ENCODE results near the gene PLCB1.
"Not testable (repeated sequence)": the region's sequence is repeated elsewhere in the genome, so short reads cannot be mapped to it uniquely, and the experiment has no call there.

The PLCB1 gene

GRCh38 chr20:8545212-8545611 is 413.1 kb downstream of the PLCB1 start:
- DNase-seq (ENCODE audit: low read depth in 2 of 2): no peak

- DNase-seq (ENCODE audit: low read depth in 2 of 2): no peak
Measured at GRCh38 chr20:8547035-8547650, 415.1 kb downstream of the PLCB1 start.

DNA sequence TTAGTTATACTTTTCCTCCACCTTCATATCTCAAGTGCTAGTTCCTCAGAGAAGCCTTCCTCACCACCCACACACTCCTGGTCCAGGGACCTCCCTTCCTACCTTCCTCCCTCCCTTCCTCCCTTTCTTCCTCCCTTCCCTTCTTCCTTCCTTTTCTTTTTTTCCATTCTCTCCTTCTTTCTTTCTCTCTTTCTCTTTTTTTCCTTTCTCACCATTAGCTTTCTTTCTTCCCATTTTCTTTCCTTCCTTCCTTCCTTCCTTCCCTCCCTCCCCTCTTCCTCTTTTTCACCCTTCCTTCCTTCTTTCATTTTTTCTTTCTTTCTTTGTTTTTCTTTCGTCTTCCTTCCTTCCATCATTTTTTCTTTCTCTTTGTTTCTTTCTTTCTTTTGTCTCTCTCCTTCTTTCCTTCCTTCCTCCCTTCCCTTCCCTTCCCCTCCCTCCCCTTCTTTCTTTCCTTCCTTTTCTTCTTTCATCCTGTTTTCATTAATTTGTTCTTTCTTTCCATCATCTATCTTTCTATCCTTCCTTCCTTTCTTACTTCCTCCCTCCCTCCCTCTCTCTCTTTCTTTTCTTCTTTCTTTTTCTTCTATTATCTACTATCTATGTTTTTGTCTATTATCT is 416.0 kb downstream of the PLCB1 start:
- no peak for DNase-seq (ENCODE audit: low read depth in 2 of 2)

- no peak for DNase-seq (ENCODE audit: low read depth in 2 of 2)
Measured at GRCh38 chr20:8549192-8549591, 417.1 kb downstream of the PLCB1 start.

- DNase-seq (ENCODE audit: low read depth in 2 of 2): no peak
Measured at GRCh38 chr20:8557711-8558110, 425.6 kb downstream of the PLCB1 start.

GRCh38 chr20:8562356-8562755 is 430.3 kb downstream of the PLCB1 start:
- no peak for DNase-seq (ENCODE audit: low read depth in 2 of 2)

DNA sequence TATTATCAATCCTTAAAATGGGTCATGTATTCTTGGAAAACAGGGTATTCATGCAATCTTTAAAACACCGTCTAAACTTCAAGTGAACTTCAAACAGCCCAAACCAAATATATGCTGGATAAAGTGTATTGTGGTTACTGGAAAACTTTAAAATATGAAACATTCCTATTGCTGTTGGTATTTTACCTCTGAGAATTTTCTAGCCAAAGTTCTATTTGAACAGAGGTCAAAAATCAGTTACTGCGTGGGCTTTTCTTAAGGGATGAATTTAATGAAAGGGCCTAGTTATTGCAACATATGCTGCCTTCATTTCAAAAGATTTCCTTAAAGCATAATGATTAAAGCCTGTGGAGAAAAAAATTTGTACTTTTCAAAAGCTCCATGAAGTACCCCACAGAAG is 436.0 kb downstream of the PLCB1 start:
- DNase-seq (ENCODE audit: low read depth in 2 of 2): no peak

DNA sequence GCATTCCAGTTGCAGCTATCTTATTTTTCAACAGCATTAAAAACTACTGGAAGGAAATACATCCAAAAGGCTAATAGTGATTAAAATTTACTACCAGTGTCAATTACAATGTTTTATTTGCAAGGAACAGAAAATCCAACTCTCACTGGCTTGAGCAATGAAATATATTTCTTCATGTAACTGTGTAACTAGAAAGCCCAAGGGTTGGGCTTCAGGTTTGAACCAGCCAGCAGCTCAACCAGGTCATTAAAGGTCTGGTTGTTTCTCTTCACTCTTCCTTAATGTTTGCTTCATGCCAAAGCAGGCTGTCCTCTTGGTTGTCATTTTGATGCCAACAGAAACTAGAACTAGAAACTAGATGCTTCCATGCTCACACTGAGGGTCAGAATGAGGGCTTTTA is 437.7 kb downstream of the PLCB1 start:
- no peak for DNase-seq (ENCODE audit: low read depth in 2 of 2)

DNA sequence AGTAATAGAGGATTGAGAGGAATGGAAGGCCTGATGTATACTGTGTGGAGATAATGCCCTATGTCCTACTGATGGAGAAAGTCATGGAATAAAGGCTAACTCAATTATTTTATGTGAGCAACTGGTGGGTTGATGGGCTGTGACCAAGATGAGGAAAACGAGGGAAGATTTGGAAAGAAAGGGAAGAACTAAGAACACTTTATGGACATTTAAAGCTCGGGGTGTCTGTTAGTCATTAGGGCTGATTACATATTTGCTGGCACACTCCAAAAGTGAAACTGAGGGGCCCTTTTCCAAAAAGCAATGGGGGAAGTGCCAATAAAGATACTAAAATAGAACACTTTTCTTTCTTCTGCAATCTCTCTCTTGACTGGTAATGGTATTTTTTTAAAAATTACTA is 439.5 kb downstream of the PLCB1 start:
- no peak for DNase-seq (ENCODE audit: low read depth in 2 of 2)

DNA sequence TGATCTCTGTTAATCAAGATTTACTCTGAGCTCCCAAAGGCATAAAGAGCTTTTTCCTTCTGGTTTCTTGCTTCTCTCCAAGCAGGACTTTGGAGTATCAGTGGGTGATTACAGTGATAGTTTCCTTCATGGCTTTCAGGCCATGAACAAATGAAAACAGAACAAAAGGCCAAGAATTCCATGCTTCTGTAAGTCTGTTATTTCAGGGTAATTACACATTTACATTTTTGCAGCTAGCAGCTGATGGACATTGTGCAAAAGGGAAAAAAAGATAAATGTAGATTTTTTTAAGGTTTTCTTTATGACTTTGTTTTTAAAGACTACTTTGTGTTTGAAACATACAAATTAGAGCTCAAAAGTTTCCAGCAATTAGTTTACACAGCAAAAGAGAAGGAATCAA is 441.6 kb downstream of the PLCB1 start:
- no peak for DNase-seq (ENCODE audit: low read depth in 2 of 2)

DNA sequence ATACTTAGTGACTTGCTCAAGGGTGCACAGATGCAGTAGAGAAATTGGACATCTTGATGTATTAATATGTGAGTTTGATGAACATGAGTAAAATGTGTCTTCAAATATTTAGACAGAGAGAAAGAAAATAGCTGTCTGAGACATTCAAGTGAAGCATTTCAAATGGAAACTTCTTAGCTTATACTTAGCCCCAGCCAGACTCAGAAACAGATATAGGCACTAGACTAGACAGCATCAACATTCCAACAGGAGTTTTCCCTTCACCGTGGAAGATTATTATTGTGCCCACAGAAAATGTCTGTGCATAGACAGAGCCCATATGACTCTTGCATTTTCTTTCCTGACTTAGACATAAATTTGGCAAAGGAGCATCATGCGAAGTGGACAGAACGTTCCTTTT is 443.0 kb downstream of the PLCB1 start:
- no peak for DNase-seq (ENCODE audit: low read depth in 2 of 2)

GRCh38 chr20:8578161-8578865 is 446.2 kb downstream of the PLCB1 start:
- no peak for DNase-seq (ENCODE audit: low read depth in 2 of 2)

DNA sequence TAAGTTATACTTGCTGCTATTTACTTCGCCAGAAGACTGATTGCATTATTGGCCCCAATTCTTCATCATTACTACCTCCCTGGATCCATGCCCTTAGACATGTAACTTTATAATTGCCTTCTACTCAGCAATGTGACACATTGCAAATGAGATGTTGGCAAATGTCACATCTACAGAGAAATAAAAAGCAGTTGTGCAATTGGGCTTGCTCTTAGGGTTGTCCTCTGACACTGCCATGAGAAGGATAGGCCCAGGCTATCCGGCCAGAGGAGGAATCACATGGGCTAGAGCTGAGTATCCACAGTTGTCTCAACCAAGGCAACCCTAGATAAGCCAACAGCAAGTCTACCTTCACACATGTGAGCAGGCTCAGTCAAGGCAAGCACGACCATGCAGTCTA is 447.0 kb downstream of the PLCB1 start:
- DNase-seq (ENCODE audit: low read depth in 2 of 2): no peak

GRCh38 chr20:8581446-8582183 is 449.5 kb downstream of the PLCB1 start:
- DNase-seq (ENCODE audit: low read depth in 2 of 2): no peak

DNA sequence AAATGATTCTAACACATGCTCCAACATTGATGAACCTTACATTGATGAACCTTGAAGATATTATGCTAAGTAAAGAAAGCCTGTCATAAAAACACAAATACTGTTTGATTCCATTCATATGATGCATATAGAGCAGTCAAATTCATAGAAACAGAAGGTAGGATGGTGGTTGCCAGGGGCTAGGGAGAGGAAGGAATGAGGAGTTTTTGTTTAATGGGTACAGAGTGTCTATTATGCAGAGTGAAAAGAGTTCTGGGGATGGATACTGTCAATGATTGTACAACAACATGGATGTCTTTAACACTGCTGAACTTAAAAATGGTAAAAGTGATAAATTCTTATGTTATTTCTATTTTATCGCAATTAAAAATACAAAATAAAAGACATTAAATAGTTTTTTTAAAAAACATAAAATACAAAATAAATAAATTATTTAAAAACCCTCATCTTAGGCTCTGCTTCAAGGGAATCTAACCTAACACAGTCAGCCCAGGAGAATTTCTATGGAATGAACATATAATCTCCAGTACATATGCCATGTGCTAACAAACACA is 451.0 kb downstream of the PLCB1 start:
- no peak for DNase-seq (ENCODE audit: low read depth in 2 of 2)

DNA sequence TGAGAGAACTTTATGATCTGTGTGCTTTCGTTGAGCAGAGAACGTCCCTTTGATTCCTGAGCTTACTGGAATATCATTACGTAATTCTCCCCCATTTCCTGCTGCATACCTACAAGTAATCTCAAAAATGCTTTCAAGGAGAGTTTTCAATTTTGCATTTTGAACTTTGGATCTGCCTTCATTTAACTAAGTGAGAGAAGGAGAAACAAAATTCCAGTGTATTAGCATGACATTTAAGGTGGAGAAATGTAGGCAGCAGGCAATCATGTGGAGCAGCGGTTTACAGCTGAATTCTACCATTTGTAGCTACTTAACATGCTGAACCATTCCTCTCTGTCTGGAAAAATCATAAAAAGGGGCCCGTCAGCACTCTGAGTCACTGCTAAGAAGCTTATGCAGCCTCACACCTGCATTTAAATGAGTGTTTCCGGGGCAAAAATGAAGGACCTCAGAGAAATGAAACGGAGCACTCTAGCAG is 451.5 kb downstream of the PLCB1 start:
- no peak for DNase-seq (ENCODE audit: low read depth in 2 of 2)

GRCh38 chr20:8587251-8587650 is 455.2 kb downstream of the PLCB1 start:
- no peak for DNase-seq (ENCODE audit: low read depth in 2 of 2)

DNA sequence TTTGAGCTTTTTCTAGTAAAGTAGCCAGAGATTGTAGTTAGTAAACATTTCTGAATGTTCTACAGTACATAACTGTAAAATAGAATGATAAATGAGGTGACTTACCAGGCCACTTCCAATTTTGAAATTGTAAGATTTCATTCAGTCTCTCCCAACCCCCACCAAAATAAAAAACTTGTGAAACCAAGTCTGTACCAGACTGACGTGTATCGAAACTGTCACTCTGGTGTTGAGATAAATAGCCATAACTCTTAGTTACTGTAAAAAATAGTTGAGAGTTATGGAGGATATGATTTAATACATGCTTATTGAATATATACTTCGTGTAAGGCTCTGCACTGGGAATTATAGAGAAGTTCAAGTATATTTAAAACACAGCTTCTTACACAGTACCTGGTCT is 455.7 kb downstream of the PLCB1 start:
- no peak for DNase-seq (ENCODE audit: low read depth in 2 of 2)

DNA sequence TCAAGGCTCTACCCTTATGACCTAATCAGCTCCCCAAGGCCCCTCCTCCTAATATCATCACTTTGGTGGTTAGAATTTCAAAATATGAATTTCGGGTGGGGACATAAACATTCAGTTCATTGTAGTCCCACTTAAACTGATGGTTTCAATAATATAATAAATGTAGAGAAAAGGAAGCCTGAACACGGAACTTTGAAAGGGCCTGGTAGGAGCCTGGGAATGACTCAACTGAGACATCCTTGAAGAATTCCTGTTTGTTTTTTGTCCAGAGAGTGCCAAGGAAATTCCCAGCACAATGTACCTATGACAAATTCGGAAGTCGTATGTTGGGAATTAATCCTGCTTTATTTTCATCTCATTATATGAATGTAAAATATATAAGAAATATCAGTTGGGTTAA is 457.9 kb downstream of the PLCB1 start:
- DNase-seq (ENCODE audit: low read depth in 2 of 2): no peak

GRCh38 chr20:8600910-8601541 is 469.0 kb downstream of the PLCB1 start:
- not testable (repeated sequence) for DNase-seq (ENCODE audit: low read depth in 2 of 2)

- no peak for DNase-seq (ENCODE audit: low read depth in 2 of 2)
Measured at GRCh38 chr20:8601542-8601912, 469.5 kb downstream of the PLCB1 start.
